ENCODE measurements around the gene PGPEP1.
"Not testable (repeated sequence)": the region's sequence is repeated elsewhere in the genome, so short reads cannot be mapped to it uniquely, and the experiment has no call there.

The PGPEP1 gene

DNA sequence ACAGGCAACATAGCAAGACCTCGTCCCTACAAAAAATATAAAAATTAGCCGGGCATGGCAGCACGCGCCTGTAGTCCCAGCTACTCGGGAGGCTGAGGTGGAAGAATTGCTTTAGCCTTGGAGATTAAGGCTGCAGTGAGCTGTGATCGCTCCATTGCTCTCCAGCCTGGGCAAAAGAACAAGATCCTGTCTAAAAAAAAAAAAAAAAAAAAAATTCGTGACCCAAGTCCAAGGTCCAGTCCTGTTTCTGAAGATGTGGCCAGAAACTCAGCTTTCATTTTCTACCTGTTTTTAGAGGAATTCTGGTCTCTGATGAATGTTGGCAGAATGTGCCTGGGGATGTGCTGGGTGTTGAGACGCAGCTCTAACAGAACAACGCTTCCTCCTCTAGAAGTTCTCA lies 1.9 kb upstream of the PGPEP1 start:
- no peak for DNase-seq

- no peak for DNase-seq
These were observed 675 bp upstream of the PGPEP1 start for GRCh38 chr19:18339723-18340122.

GRCh38 chr19:18340990-18341868 lies 831 bp downstream of the PGPEP1 start:
- DNase-seq: no peak

- DNase-seq: no peak
These were observed 1.8 kb downstream of the PGPEP1 start for GRCh38 chr19:18342090-18342632.

- no peak for DNase-seq
These were observed 4.2 kb downstream of the PGPEP1 start for GRCh38 chr19:18344582-18344950.

GRCh38 chr19:18345296-18345695 lies 4.9 kb downstream of the PGPEP1 start:
- DNase-seq: no peak

DNA sequence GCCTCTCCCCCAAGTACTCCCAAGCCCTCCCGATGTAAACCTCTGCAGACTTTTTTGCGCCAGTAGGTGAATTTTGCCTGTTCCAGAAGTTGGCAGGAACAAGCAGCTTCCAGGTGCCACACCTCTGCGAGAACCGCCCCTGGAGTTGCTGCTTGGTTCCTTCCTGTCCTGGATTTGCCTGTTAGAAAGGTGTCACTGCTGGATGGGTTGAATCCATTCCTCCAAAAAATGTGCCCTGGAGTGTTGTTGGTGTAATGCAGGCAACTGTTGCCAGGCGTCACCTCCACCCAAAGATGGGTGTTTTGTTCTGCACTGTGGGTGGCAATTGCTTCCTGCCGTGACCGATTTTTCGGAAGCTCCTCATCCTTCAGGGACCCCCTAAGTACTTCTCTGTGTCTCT lies 5.7 kb downstream of the PGPEP1 start:
- DNase-seq: no peak

DNA sequence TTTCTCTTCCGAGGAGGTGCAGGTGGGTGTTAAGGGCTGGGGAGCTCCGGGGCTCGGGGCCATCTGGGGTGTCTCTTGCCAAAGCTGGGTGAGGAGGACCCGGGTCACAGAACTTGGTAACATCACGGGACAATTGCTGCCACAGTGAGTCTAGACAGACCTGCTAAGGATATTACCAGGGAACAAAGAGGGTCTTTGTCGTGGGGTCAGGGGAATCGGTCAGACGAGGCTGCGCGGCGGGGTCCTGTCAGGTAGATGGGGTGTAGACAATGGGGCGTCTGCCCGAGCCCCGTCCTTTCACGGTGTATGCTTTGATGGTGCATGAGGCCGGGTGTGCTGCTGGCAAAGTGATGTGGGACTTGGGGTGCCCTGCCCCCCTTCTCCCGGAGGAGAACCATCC lies 7.8 kb downstream of the PGPEP1 start:
- DNase-seq: no peak

GRCh38 chr19:18348818-18349339 lies 8.5 kb downstream of the PGPEP1 start:
- not testable (repeated sequence) for DNase-seq

DNA sequence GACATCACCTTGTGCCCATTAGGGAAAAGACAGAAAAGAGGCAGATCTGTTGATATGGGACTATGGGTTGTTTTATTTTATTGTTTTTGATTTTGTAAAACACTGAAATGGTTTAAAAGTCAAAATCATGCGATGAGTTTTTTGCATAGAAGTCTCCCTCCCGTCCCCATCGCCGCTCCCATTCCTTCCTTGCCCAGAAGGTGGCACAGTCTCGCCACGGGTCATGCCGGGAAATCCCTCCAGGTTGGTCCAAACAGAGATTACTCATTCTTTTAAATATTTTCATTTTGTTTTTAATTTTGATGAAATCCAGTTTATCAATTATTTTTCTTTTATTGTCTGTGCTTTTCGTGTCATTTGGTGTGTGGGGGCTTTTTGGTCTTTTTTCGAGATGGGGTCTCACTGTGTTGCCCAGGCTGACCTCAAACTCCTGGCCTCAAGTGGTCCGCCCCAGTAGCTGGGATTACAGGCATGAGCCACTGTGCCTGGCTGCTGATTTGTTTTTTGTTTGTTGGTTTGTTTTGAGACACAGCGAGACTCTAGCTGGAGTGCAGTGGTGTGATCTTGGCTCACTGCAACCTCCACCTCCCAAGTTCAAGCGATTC lies 9.2 kb downstream of the PGPEP1 start:
- no peak for DNase-seq

DNA sequence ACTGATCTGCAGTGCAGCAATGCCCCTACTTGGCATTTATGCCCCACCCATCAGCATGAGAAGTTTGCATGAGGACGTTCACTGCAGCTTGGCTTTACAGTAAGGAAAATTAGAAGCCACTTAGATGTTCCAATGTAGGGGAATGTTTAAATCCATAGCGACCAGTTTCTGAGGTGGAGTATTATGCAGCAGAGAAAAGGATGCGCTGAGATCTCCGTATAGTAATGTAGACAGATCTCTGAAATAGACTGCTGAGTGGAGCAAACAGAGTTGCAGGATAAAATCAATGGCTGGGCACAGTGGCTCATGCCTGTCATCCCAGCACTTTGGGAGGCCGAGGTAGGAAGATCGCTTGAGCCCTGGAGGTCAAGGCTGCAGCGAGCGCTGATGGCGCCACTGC lies 10.1 kb downstream of the PGPEP1 start:
- no peak for DNase-seq

DNA sequence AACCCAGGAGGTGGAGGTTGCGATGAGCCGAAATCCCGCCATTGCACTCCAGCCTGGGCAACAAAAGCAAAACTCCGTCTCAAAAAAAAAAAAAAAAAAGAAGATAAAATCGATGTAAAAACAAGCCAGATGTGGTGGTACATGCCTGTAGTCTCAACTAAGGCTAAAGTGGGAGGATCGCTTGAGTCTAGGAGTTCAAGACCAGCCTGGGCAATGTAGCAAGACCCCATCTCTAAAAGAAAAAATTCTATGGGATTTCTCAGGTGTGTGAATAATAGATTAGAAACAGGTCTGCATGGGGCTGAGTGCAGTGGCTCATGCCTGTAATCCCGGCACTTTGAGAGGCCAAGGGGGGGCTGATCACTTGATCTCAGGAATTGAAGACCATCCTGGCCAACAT lies 11.1 kb downstream of the PGPEP1 start:
- no peak for DNase-seq

DNA sequence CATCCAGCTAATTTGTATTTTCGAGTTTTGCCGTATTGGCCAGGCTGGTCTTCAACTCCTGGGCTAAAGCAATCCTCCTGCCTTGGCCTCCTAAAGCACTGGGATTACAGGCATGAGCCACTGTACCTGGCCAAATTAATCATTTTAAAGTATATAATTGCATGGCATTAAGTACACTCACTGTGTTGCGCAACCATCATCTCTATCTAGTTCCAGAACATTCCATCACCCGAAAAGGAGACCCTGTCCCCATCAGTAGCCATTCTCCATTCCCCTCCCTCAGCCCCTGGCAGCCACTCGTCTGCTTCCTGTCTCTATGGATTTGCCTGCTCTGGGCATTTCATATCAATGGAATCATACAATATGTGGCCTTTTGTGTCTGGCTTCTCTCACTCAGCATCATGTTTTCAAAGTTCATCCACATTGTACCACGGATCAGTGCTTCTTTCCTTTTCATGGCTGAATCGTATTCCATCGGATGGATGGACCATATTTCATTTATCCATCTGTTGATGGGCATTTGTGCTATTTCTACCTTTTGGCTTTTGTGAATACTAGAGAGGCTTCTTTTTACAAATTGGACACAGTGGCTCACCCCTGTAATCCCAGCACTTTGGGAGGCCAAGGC lies 13.1 kb downstream of the PGPEP1 start:
- no peak for DNase-seq

DNA sequence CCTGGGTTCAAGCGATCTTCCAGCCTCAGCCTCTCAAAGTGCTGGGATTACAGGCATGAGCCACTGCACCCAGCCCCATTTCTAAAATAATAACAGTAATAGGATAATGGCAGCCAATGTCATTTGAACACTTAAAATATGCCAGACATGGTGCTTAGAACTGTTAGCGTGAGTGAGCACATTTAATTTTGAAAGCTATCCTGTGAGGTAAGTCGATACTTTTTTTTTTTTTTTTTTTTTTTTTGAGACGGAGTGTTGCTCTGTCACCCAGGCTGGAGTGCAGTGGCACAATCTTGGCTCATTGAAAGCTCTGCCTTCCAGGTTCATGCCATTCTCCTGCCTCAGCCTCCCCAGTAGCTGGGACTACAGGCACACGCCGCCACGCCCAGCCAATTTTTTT lies 14.3 kb downstream of the PGPEP1 start:
- not testable (repeated sequence) for DNase-seq

- no peak for DNase-seq
These were observed 16.6 kb downstream of the PGPEP1 start for GRCh38 chr19:18357041-18357440.

- no peak for DNase-seq
These were observed 21.2 kb downstream of the PGPEP1 start for GRCh38 chr19:18361646-18362045.

DNA sequence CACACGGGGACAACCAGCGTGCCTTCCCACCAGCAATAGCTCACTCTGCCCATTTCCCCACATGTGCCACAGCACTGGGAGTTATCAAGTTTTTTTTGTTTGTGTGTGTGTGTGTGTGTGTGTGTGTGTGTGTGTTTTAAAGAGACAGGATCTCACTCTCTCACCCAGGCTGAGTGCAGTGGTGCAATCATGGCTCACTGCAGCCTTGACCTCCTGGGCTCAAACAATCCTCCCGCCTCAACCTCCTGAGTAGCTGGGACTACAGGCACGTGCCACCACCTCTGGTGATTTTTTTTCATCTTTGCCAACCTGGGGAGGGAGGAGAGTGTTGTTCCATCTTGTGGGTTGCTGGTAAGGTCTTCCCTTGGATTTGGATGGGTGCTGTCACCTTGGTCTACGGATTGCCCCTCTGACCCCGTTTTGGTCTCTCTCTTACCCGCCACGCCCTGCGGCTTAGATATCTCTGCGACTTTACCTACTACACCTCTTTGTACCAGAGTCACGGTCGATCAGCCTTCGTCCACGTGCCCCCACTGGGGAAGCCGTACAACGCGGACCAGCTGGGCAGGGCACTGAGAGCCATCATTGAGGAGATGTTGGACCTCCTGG lies 22.6 kb downstream of the PGPEP1 start:
- no peak for DNase-seq

GRCh38 chr19:18363787-18364186 lies 23.4 kb downstream of the PGPEP1 start:
- DNase-seq: no peak

DNA sequence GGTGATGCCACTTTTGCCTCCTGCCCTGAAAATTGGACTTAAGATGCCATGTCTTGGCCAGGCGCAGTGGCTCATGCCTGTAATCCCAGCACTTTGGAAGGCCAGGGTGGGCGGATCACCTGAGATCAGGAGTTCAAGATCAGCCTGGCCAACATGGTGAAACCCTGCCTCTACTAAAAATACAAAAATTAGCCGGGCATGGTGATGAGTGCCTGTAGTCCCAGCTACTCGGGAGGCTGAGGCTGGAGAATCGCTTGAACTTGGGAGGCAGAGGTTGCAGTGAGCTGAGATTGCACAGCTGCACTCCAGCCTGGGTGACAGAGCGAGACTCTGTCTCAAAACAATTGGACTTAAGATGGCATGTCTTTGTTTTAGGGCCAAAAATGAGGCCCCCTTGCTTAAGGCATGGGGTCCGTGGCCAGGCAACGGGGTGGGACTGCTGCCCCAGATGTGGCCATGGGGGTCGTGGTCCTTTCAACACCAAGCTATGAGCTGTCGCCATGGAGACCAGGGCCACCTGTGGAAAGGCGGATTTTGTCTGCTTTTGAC lies 24.0 kb downstream of the PGPEP1 start:
- DNase-seq: not testable (repeated sequence)

DNA sequence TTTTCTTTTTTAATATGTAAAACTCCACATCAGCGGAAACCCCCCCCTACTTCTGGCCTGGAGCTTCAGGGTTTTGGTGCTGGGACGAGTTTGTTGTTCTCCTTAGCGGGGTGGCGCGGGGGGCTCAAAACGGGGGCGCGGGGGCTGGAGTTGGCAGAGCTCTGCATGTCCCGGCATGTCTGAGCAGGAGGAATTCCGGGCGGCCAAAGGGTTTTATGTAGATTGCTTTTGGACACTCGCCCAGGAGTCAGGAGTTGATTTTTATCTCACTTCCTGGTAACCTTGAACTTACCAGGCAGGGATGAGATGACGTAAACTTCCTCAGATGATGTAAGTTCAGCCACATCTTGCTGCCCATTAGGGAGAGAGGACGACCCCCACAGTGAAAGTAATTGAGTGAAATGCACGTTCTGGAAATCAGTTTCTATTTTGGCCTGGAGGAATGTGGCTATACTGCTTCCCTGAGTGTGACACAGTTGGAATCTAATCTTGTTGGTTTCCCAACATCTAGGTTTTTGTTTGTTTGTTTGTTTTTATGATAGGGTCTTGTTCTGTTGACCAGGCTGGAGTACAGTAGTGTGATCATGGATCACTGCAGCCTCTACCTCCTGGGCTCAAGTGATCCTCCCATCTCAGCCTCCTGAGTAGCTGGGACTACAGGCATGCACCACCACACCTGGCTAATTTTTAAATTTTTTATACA lies 24.6 kb downstream of the PGPEP1 start:
- no peak for DNase-seq

DNA sequence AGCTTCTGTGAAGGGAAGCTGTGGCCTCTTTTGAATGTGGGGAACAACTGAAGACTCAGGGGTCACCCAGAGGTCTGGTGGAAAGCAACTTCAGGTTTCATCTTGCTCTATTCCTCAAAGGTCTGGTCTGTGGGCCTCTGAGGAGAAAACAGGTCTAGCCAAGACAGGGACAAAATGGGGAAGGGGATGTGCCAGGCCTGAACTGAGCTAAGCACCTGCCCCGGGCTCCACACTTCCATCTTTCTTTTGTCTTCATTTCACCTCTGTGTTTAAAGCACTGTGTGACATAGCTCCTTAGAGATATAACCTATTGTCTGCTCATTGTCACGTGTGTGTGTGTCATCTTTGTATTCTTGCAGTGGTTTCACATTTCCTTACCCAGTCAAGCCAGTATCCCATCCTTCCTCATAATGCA lies 25.6 kb downstream of the PGPEP1 start:
- DNase-seq: no peak

Measured in cortex of kidney (tissue), 1 donor.